RWPE1 (cell line): ENCODE measurements around the gene TRIM47.

Experiments
- CTCF ChIA-PET: fragments of 350-600 bp; sonication (Branson Sonifier 250); formaldehyde crosslinking; extraction: SDS; loops from one replicate; lab custom pipeline; 2021; lab: Yijun Ruan, JAX
- POLR2A ChIA-PET: fragments of 400-600 bp; formaldehyde crosslinking; extraction: SDS; loops from one replicate; lab custom pipeline; 2020; ENCODE audit warnings: antibody characterized with exemption; ENCODE audit not compliant: low non-redundant PET; lab: Yijun Ruan, JAX
- DNase-seq: peaks from one replicate; pipeline ENCODE4 v3.0.0; 2012; ENCODE audit warnings: low spot score
- H3K27ac ChIP-seq: fragments of 450-650 bp; 2 replicates; pipeline ENCODE4 v1.5.1; 2017
- CTCF ChIP-seq: fragments of 450-650 bp; conservative IDR thresholded peaks from 2 replicates; pipeline ENCODE4 v1.5.1; 2017; ENCODE audit warnings: low read depth, mild to moderate bottlenecking

TRIM47 gene

GRCh38 chr17:75829747-75830146 lies 48.6 kb downstream of the TRIM47 start:
- ChIA-PET CTCF (interaction anchor here (0.5 to 1.7 kb wide), 11 partner anchors 9 to 333 kb away, joined by 3 to 7 read pairs (median 4); partner anchors contain the start of gene GALK1), POLR2A (interaction anchor here (1.7 kb wide), 1 partner anchor 50 kb away, joined by 4 read pairs; no protein-coding TSS in a partner anchor)
- TF ChIP-seq CTCF, result no peak
- no peak overlapping the region for H3K27ac ChIP-seq
- no peak for DNase-seq

GRCh38 chr17:75828741-75829140 lies 49.6 kb downstream of the TRIM47 start:
- DNase-seq, result no peak
- no peak for TF ChIP-seq CTCF
- ChIA-PET POLR2A (interaction anchor here (1.7 kb wide), 1 partner anchor 49 kb away, joined by 4 read pairs; no protein-coding TSS in a partner anchor), CTCF (interaction anchor here (0.5 to 1.6 kb wide), 3 partner anchors 14 to 67 kb away, joined by 3 to 7 read pairs (median 5); no protein-coding TSS in a partner anchor)
- peak overlapping the region; percentile 67 for H3K27ac ChIP-seq

- POLR2A ChIA-PET, result interaction anchor here (1.7 kb wide), 1 partner anchor 48 kb away, joined by 4 read pairs; no protein-coding TSS in a partner anchor
- H3K27ac ChIP-seq, result peak overlapping the region; percentile 67
- CTCF ChIA-PET, result interaction anchor here (0.6 kb wide), 2 partner anchors 11 to 32 kb away, joined by 4 to 8 read pairs; no protein-coding TSS in a partner anchor
- no peak for DNase-seq
- TF ChIP-seq CTCF, result no peak
Measured at GRCh38 chr17:75828076-75828400, 50.3 kb downstream of the TRIM47 start.

GRCh38 chr17:75827308-75828075 lies 50.9 kb downstream of the TRIM47 start:
- DNase-seq, result peak; percentile 38
- TF ChIP-seq CTCF, result peak; percentile 77
- peak overlapping the region; percentile 67 for H3K27ac ChIP-seq
- POLR2A ChIA-PET, result interaction anchor here (0.9 kb wide), 1 partner anchor 62 kb away, joined by 3 read pairs; no protein-coding TSS in a partner anchor
- CTCF ChIA-PET, result interaction anchor here (0.6 to 1.5 kb wide), 9 partner anchors 12 to 64 kb away, joined by 3 to 8 read pairs (median 4); partner anchors contain the start of genes GALK1 and WBP2

GRCh38 chr17:75826561-75827307 lies 51.6 kb downstream of the TRIM47 start:
- no peak for TF ChIP-seq CTCF
- POLR2A ChIA-PET, result interaction anchor here (0.9 kb wide), 1 partner anchor 61 kb away, joined by 3 read pairs; no protein-coding TSS in a partner anchor
- H3K27ac ChIP-seq, result peak overlapping the region; percentile 67
- DNase-seq, result no peak
- CTCF ChIA-PET, result interaction anchor here (0.6 to 1.5 kb wide), 8 partner anchors 19 to 63 kb away, joined by 3 to 6 read pairs (median 3); partner anchors contain the start of genes GALK1 and WBP2
